ENCODE results near the gene SLC11A2. TPM values are rescaled to one million over a fixed set of nuclear protein-coding genes. Genes with fewer than 3 reads are reported as not detected.

The SLC11A2 gene
- total RNA-seq, 2 donors from 2014 or later: 61.8 to 64.5 TPM

- Histone ChIP-seq H3K36me3 (no peaks in the 10 kb centered on the region), H3K4me1 (replicated peaks) (peaks cover 2% of the 10 kb centered on the region), H3K9me3 (no peaks in the 10 kb centered on the region), H3K27ac (no peak overlapping the region), H3K4me3 (no peak overlapping the region), H3K27me3 (replicated peaks; ENCODE audit: insufficient read depth) (no peaks in the 10 kb centered on the region)
- 40% methylated on average over 5 of the region's 5 CpGs for WGBS
- DNase-seq (ENCODE audit: low spot score): no peak
- TF ChIP-seq, protein P1, sequence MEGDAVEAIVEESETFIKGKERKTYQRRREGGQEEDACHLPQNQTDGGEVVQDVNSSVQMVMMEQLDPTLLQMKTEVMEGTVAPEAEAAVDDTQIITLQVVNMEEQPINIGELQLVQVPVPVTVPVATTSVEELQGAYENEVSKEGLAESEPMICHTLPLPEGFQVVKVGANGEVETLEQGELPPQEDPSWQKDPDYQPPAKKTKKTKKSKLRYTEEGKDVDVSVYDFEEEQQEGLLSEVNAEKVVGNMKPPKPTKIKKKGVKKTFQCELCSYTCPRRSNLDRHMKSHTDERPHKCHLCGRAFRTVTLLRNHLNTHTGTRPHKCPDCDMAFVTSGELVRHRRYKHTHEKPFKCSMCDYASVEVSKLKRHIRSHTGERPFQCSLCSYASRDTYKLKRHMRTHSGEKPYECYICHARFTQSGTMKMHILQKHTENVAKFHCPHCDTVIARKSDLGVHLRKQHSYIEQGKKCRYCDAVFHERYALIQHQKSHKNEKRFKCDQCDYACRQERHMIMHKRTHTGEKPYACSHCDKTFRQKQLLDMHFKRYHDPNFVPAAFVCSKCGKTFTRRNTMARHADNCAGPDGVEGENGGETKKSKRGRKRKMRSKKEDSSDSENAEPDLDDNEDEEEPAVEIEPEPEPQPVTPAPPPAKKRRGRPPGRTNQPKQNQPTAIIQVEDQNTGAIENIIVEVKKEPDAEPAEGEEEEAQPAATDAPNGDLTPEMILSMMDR (IDR thresholded peaks at IDR 0.05): no peak
- TF ChIP-seq POLR2AphosphoS5 (IDR thresholded peaks at IDR 0.05) (no peak), POLR2A (IDR thresholded peaks at IDR 0.05) (no peak)
- intact Hi-C loops (cut with DNase I): no loop called here
Measured at GRCh38 chr12:51028813-51029150, 2.6 kb upstream of the SLC11A2 start.

GRCh38 chr12:51028126-51028812, 2.1 kb upstream of the SLC11A2 start:
- Histone ChIP-seq H3K27ac (no peak overlapping the region), H3K27me3 (replicated peaks; ENCODE audit: insufficient read depth) (no peaks in the 10 kb centered on the region), H3K4me1 (replicated peaks) (peaks cover 3% of the 10 kb centered on the region), H3K36me3 (no peaks in the 10 kb centered on the region), H3K4me3 (no peak overlapping the region), H3K9me3 (no peaks in the 10 kb centered on the region)
- TF ChIP-seq POLR2A (IDR thresholded peaks at IDR 0.05): no peak
- peak; percentile 45 for TF ChIP-seq POLR2AphosphoS5 (IDR thresholded peaks at IDR 0.05)
- TF ChIP-seq, protein P1 (IDR thresholded peaks at IDR 0.05): peak in 2 of 4 experiments; percentile 51 to 55
- peak; percentile 51 for DNase-seq (ENCODE audit: low spot score)
- WGBS: 18% methylated on average over 9 of the region's 9 CpGs
- intact Hi-C loops (cut with DNase I): no loop called here

DNA sequence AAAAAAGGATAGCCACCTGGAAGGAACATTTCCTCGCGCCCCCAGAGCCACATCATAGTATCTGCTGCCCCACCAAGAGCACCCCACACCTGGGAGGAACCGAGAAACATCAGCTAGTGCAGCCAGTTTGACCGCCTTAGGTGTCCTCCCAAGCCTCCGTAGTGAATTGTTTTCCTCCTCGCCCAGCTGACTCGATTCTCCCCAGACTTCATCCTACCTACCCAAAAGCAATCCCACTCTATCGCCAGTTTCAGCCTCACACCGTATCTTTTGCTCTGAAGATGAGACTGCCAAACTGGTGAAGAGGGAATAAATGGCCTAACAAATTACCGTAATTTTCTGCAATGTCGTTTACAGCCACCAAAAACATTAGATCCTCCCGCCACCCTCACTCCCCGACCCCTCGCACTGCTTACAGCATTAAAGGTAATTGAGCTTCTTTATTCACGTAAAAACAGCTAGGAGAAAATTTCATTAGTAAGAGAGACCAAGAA, 1.2 kb upstream of the SLC11A2 start:
- WGBS: 86% methylated on average over 15 of the region's 15 CpGs
- no peak for DNase-seq (ENCODE audit: low spot score)
- no peak overlapping the region for H3K27ac ChIP-seq
- H3K4me1 ChIP-seq (replicated peaks): peaks cover 3% of the 10 kb centered on the region
- no peaks in the 10 kb centered on the region for H3K9me3 ChIP-seq
- no peak for TF ChIP-seq POLR2A (IDR thresholded peaks at IDR 0.05)
- no peak for TF ChIP-seq POLR2AphosphoS5 (IDR thresholded peaks at IDR 0.05)
- TF ChIP-seq, protein P1 (IDR thresholded peaks at IDR 0.05): no peak
- intact Hi-C loops (cut with DNase I): no loop called here
- H3K36me3 ChIP-seq: no peaks in the 10 kb centered on the region
- no peaks in the 10 kb centered on the region for H3K27me3 ChIP-seq (replicated peaks; ENCODE audit: insufficient read depth)
- H3K4me3 ChIP-seq: no peak overlapping the region

GRCh38 chr12:51025338-51025835, 797 bp downstream of the SLC11A2 start:
- Histone ChIP-seq H3K36me3 (no peaks in the 10 kb centered on the region), H3K4me3 (peak overlapping the region; percentile 75 to 94), H3K4me1 (replicated peaks) (peaks cover 3% of the 10 kb centered on the region), H3K27ac (peak overlapping the region; percentile 97 to 98), H3K9me3 (no peaks in the 10 kb centered on the region), H3K27me3 (replicated peaks; ENCODE audit: insufficient read depth) (no peaks in the 10 kb centered on the region)
- 4% methylated on average over 9 of the region's 9 CpGs for WGBS
- TF ChIP-seq POLR2A (IDR thresholded peaks at IDR 0.05) (no peak), POLR2AphosphoS5 (IDR thresholded peaks at IDR 0.05) (no peak)
- TF ChIP-seq, protein P1 (IDR thresholded peaks at IDR 0.05): no peak
- intact Hi-C loops (cut with DNase I): no loop called here
- DNase-seq (ENCODE audit: low spot score): no peak
